T1000 (cell line): Measurements from ENCODE around the gene ODC1.
A peak's percentile ranks its signal among the peaks of the same experiment; 100 is the strongest.
"Not testable (repeated sequence)": the region's sequence is repeated elsewhere in the genome, so short reads cannot be mapped to it uniquely, and the experiment has no call there.

Experiments used
- DNase-seq: peaks from one replicate; lab custom pipeline; 2025; ENCODE audit warnings: mixed read lengths; lab: John Stamatoyannopoulos, UW

The ODC1 gene

DNA sequence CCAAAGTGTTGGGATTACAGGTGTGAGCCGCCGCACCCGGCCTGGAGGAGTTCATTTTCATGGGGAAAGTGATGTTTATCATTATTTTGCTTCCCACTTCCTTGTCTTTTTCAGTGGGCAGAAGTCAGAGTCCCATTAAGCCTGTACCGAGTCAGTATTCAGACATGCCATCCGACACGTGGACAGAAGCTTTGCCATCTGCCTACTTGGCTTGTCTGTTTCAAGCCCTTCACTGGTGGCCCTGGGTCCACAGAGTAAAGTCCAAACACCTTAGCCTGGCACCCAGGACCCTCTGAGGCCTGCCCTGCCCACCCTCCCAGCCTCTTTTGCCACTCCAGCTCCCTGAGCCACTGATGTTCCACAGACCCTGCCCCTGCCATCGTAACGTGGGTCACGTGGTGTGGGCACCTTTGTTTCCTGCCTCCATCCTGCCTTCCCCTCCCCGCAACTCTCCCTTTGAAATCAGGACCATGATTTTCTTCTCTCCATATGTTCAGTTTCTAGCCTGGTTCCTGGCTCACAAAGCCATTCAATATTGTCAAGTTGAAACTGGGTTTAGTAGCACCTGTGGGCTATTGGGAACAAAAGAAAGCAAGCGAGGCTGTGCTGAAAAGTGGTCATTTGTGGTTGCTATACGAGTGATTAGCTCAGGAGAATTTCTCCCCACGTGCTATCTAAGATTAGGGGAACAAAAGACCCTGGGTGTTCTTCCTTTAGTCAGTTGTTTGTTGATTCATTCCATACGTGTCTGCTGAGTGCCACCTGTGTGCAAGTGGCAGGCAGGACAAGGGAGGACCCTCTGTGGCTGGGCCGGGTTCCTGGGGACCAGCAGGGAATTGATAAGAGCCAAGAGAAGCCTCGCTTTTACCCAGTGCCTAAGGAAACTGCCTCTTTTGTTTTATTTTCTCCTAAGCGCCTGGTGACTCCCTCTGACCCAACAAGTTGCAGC is 5.1 kb upstream of the ODC1 start:
- DNase-seq: no peak

DNA sequence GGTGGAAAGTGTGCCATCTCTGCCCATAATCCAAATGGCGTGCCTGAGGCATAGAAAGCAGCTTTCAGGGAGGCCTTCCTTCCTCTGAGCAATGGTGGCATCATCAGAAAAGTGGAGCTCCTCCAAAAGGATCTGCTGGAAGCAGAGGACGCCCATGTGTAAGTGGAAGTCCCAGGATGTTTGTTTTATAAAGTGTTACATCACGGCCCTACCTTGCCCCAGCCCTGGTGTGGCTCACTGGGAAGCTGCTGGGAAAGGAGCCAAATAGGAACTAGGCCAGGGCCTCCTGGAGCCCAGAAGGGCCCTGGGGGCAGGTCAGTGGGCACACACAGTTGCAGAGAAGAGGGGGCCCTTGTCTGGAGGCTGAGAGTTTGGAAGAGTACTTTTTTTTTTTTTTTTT is 4.2 kb upstream of the ODC1 start:
- peak; percentile 92 for DNase-seq

DNA sequence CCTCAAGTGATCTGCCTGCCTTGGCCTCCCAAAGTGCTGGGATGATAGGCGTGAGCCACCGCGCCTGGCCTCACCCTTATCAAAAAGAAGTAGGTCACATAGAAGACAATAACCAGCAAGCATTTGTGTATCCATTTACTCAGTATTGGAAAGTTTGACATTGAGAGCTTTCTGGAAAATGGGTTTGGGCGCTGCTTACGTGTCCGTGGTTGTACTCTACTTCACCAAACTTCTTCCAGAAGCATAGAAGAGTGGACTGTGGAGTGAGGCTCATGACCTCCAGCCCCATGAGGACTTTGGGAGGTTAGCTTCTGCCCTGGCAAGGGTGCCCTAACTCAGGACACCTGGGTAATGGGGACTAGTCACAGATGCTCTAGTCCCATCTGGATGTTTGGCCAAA is 3.7 kb upstream of the ODC1 start:
- no peak for DNase-seq

DNA sequence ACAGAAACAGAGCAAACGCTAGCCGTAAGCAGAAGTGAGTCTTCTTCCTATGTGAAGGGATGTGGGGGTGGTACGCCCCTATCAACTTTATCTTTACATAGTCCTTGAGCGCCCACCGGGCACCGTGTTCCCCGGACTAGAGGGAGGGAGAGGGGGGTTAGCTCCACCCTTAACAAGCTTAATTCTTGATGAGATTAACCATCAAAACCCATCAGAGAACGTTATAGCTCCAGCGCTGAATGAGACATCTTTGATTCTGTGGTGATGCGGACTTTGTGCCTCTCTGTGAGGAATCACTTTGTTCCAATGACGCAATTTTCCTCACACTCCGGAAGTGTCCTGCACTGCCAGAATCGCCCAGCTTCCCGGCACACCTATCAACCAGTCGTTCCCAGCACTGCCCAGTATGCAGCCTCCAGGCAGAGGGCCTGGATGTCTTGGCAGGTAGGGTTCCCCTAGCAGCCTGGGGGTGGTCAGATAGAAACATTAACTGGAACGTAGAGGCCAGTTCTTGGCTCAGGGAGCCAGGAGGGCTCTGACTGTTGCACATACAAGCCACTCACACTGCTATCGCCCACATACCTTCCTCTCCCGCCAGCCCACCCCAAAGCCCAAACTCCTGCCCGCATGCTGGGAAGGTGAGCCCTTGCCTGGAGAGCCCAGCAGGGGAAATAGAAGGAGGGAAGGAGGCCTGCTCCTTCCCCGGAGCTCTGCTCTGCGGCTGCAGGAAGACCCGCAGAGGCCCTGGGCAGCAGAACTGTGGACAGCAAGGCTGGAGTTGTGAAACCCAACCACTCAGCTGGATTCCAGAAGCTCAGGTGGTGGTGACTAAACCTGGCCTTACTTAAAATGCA is 1.9 kb upstream of the ODC1 start:
- no peak for DNase-seq

DNA sequence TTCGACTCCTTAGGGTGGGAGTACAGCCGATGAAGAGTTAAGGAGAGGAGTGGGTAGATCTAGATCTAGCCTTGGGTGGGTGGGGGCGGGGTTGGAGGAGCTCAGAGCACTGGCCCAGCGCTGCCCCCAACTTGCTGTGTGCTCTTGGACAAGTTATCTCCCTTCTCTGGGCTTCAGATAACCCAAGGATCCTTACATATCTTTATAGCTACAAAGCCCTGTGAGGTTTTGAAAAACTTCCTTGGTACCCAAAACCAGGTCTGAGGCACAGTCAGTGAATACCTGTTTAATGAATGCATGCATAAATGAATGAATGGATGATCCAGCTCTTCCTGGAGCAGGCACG is 1.3 kb upstream of the ODC1 start:
- no peak for DNase-seq

DNA sequence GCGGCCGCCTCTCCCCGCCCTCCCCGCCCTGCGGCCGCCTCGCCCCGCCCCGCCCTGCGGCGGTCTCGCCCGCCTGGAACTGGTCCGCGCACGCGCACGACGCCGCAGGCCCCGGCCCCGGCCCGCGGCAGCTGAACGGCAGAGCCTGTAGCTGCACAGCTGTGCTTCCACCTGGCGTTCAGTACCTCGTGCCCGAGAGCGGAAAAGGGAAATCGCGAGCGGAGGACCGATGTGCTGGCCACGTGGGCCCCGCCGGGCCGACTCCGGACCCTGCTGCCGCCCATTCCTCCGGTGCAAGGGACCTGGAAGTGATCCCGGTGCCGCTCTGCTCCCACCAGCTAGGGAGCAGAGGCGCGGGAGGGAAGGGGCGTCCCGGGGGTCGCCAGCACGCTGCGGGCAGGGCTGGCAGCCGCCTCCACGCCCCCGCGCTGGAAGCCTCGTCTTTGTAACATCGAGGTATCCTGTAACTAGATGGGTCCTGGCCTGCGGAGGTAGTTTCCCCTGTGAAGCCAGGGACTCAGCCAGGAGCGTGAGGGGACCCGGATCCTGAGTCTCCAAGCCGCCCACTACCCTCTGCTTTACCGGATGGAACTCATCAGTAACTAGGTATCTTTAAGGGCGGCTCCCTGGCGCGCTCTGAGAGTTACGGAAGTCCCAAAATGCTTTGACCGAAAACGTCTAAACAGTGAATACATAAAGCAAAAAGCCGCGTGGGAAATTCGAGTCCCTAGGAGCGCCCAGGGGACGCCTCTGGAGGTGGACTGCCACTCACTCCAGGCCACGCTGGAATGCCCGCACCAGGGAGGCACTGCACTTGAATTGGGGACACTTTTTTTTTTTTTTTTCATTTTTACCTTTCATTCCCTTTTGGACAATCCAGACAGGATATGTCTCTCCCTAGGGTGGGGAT is 704 bp upstream of the ODC1 start:
- no peak for DNase-seq

DNA sequence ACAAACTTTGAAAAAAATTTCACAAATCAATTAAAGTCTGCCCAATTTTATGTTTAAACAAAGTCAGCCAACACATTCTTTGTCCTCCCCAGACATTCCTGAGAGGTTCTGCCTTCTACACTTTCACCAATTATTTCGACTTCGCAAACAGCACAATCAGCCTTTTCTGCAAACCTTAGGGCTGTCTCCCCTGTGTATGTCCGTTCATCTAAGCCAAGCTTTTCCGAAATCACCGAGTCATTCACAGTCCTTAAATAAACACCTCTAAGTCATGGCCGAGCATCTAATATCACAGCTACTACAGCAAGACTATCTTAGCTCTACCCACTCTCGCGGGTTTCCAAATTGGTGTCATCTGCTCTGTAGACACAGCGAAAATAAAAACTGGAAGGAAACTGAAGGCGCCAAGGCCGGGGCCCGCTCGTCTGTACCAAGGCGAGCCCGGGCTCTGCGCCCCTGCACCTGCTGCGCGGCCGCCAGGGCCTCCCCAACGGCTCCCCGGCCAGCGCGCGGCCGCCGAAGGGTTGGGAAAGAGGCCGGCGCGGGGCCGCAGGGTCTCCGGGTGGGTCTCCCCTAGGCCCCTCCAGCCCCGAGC is 730 bp downstream of the ODC1 start:
- DNase-seq: no peak

DNA sequence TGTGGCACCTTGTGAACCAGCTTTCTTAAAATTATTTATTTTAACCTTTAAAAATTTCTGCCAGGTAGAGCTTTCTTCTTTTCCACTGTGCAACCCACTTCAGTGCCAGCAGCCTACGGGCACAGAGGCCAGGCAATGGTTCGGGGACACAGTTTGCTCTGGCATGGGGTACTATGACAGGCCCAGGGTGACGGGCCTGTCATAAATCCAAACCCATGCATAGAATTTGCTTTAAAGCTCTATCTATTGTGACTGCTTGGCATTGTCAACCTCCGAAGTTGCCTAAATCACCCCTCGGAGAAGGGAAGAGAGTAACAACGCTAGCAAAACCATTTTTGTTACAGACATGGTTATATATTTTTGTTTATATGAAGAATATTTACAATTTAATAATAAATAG is 1.5 kb downstream of the ODC1 start:
- DNase-seq: no peak

DNA sequence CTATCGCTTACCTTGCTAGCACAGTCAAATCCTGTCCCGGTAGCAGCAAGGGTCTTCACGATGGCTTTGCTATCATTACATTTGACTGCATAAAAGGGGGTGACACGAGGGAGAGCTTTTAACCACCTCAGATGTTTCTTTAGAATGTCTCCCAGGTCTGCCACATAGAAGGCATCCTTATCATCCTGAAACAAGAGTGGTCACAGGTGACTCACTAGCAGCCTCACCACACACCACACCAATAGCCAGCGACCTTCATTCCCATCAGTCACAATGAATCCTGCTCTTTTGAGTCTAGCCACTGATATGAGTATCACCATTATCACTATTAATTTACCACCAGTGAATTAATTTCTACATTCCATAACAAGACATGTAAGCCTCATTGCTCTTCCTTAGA is 3.7 kb downstream of the ODC1 start:
- DNase-seq: no peak

DNA sequence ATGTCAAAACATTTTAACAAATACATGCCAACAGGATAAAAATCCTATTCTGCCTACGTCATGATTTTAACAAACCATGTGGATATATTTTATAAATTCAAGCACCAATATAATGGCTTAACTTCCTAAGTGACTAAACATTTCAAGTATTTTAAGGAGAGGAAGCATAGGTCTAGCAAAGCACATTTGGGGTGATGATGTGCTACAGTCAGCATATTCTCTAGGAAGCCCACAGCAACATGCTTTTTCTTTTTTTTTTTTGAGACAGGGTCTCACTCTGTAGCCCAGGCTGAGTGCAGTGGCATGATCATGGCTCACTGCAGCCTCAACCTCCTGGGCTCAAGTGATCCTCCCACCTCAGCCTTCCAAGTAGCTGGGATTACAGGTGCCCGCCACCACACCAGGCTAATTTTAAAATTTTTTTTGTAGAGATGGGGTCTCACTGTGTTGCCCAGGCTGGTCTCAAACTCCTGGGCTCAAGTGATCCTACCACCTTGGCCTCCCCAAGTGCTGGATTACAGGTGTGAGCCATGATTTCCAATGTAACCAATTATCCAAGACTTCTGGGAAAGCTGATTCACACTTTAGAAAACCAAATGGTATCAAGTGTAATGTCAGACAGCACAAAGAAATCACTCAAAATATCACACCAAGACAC is 5.5 kb downstream of the ODC1 start:
- DNase-seq: not testable (repeated sequence)

DNA sequence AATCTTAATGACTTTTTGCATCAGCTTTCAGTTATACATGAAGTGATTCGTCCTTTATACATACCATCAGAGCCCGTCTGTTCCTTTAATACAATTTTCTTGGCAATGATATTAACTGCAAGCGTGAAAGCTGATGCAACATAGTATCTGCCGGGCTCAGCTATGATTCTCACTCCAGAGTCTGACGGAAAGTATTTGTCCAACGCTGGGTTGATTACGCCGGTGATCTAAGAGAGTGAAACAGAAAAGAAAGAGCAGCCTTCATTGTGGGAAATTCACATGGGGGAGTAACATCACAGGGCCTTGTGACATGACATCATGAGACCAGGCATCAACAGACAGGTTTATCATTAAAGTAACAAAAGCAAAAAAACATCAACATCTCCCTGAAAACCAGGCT is 6.2 kb downstream of the ODC1 start:
- no peak for DNase-seq

DNA sequence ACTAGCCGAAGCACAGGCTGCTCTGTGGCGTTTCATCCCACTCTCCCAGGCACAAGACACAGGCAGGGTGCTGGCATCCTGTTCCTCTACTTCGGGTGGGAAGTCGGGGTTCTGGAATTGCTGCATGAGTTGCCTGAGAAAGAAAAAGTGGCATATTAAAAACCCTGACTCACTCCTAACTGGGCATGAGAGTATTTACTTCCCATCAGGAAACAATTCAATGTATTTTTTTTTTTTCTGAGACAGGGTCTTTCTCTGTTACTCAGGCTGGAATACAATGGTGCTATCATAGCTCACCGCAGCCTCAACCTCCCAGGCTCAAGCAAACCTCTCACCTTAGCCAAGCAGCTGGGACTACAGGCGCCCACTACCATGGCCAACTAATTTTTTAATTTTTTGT is 7.4 kb downstream of the ODC1 start:
- no peak for DNase-seq

DNA sequence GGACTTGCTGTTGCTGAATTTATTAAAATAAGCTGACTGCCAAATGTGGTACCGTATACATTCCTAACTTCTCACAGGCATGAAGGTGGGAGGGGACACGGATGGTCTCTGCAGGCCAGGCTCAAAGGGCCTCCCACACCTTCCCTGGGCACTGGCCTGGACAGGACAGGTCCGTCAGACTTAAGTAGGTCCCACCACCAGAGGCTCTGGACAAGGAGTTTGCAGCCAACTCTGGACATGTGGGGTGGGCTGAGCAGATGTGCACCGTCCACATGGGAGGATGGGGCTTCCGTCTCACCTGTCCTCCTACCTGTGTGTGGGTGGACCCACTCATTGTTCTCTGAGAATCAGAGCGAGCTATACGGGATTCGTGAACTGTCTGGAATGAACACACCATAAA is 8.2 kb downstream of the ODC1 start:
- DNase-seq: no peak

DNA sequence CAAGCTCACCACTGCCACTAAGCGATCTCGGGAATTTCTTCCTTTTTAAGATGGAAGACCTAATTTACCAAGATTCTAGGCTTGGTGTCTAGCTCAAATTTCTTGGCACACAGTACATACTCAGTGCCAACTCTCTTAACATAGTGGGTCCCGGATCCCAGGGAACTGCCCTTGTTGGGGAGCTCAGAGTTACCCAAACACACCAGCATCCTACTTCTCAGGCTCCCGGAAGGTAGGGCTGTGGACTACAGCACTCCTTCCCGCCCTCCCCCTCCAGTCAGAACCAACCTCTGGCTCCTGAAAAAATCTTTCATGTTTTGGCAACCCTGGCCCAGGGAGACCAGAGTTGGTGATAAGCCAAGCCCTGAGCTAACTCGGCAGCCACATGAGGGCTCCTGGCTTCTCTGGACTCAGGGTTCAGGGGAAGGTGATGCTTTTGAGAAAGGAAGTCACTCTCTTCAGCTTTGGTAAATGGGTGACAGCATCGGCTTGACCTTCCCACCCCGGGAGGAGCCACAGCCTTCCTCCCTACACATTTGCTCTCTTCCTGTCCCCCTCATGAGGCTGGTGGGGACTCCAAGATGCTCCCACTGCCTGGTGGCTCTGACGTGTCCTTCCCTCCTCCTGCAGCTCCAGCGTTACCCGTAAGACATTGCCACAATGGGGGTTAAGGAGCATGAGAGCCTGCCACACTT is 8.8 kb downstream of the ODC1 start:
- no peak for DNase-seq

DNA sequence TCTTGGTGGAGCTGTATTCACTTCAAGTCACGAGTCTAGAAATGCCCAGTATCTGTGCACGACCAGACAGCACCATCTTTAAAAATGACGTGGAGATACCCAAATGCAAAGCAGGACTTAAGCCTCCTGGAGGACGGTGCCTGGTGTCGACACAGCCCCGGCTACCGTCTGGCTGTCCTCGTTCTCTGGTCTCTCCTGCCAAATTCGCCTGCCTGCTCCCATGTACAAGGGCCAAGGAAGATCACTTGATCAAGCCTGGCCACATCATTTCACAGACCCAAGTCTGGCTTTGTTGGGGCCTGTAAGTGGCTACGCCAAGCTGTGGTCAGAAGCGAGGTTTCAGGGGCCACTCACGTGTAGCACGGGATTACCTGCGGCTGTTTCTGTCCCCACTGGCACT is 9.4 kb downstream of the ODC1 start:
- no peak for DNase-seq

DNA sequence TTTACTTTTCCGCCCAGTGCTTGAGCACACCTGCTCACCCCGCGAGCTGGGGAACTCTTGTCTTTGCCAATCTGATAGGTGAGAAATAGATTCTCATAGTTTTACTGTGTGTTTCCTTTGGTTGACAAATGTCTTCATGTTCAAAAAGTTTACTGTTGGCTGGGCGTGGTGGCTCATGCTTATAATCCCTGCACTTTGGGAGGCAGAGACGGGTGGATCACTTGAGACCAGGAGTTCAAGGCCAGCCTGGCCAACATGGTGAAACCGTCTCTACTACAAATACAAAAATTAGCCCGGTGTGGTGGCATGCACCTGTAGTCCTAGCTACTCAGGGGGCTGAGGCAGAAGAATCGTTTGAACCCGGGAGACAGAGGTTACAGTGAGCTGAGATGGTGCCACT is 10.3 kb downstream of the ODC1 start:
- no peak for DNase-seq

DNA sequence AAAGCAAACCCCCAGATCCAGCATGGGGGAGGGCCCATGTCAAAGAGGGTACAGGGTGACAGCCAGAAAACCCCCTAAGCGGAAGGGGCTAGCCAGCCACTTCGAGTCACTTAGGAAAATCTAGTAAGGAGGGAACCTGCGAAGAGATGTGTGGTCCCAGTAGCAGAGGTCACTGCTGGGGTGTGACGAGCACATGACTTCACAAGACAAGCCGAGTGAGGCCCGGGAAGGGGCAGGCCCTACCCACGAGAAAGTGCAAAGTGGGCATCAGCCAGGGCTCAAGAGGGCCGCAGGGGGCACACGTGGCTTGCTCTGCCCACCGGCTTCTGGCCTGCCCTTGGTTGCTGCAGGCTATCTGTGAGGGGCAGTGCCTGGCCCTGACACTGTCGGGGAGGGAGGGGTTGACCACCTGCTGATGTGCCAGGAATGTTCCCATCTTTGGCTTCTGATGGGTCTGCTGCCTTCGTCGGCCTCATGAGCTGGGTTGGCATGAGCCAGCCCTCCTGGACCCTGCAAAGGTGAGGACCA is 11.5 kb downstream of the ODC1 start:
- DNase-seq: no peak

DNA sequence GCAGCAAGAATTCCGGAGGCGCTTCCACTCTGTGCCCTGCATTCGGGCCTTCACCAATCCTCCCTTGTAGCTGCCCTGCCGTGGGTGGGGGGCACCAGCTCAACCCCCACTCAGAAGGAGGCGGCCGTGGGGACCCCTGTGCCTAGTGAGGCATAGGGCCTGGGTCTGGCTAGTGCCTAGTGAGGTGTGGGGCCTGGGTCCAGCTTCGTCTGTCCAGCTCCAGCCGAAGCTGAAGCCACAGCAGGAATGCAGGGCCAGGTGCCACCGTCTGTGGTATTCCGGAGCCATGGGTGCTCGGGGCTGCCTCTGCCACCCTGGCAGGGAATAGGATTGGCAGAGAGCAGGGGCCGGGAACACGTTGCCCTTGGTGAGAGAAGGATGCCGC is 12.3 kb downstream of the ODC1 start:
- DNase-seq: no peak

DNA sequence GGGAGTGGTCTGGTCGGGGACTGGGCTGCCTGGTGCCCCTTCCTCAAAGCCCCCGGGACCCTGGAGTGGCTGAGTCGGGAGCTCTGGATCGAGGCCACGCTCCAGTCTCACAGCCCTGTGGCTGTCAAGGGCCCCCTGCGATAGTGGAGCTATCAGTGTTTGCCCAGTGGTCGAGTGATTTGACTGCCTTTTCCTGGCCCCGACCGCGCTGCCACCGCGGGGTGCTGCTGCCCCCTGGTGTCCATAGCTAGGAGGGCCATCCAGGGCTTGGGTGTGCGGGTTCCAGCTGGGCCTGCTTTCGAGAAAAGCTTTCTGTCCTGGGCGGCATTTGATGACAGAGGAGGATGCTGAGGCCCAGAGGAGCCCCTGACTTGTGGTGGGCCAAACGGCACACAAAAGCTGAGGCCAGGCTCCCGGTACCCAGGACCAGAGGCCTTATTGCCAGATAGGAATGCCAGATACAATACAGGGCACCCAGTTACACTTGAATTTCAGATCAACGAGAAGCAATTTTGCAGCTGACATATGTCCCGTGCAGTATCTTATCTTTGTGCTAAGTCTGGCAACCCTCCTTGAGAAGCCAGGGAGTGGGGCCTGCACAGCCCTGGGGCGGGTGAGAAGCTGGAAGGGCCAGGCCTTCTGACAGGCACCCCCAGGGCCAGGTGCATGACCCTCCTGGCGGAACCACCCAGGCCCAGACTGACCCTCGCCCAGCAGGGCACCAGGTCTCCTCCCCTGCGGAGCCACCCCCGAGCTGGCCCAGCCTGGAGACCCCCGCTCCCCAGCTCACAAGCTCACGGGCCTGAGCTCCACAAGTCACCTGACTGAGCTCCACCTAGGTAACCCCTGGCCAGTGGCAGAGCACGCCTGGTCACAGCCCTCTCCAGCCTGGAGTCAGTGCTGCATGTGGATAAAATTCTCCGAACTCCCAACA is 13.0 kb downstream of the ODC1 start:
- peak; percentile 69 for DNase-seq
